Subcutaneous abdominal adipose tissue (tissue), 5 donors: ENCODE measurements around the gene TACC3.

ENCODE experiments used
- H3K27ac ChIP-seq: one replicate; pipeline ENCODE4 v1.7.0; 2013; ENCODE audit warnings: low read depth, mild to moderate bottlenecking, inconsistent platforms, low read length, moderate library complexity
- H3K27me3 ChIP-seq, 5 donors: one replicate each; pipeline ENCODE4 v1.7.0; 2013; ENCODE audit warnings: low read length in 5 of 5, inconsistent platforms in 1 of 5; ENCODE audit not compliant: control insufficient read depth in 5 of 5, insufficient read depth in 4 of 5
- H3K36me3 ChIP-seq, 5 donors: one replicate each; pipeline ENCODE4 v1.7.0; 2013; ENCODE audit warnings: low read length in 5 of 5; ENCODE audit not compliant: control insufficient read depth in 5 of 5, insufficient read depth in 5 of 5
- H3K4me1 ChIP-seq, 5 donors: one replicate each; pipeline ENCODE4 v1.7.0; 2013; ENCODE audit warnings: low read length in 5 of 5, mild to moderate bottlenecking in 3 of 5, moderate library complexity in 1 of 5; ENCODE audit not compliant: control insufficient read depth in 5 of 5, insufficient read depth in 5 of 5
- H3K4me3 ChIP-seq, 5 donors: one replicate each; pipeline ENCODE4 v1.7.0; 2013; ENCODE audit warnings: low read length in 5 of 5, low read depth in 1 of 5
- H3K9ac ChIP-seq, 5 donors: one replicate each; pipeline ENCODE4 v1.7.0; 2013; ENCODE audit warnings: low read length in 5 of 5, mild to moderate bottlenecking in 4 of 5, moderate library complexity in 3 of 5
- H3K9me3 ChIP-seq, 5 donors: one replicate each; pipeline ENCODE4 v1.7.0; 2013; ENCODE audit warnings: low read length in 5 of 5; ENCODE audit not compliant: control insufficient read depth in 5 of 5
- donor health status: healthy.
- donor health status: healthy.
- donor health status: healthy.
- donor health status: healthy.
- donor health status: healthy.

Gene TACC3

GRCh38 chr4:1778642-1779392 is 57.5 kb downstream of the TACC3 start:
- Histone ChIP-seq H3K36me3 (no peaks in the 10 kb centered on the region), H3K27me3 (peaks cover 0 to 11% (median 7%) of the 10 kb centered on the region in 5 donors), H3K4me3 (no peak overlapping the region), H3K4me1 (no peaks in the 10 kb centered on the region), H3K9me3 (peaks cover 0 to 2% (median 0%) of the 10 kb centered on the region in 5 donors), H3K9ac (no peak overlapping the region), H3K27ac (no peak overlapping the region)

- peaks cover 0 to 11% (median 7%) of the 10 kb centered on the region in 5 donors for H3K27me3 ChIP-seq
- H3K27ac ChIP-seq = no peak overlapping the region
- peaks cover 0 to 4% (median 1%) of the 10 kb centered on the region in 5 donors for H3K4me1 ChIP-seq
- H3K36me3 ChIP-seq = no peaks in the 10 kb centered on the region
- H3K9ac ChIP-seq = no peak overlapping the region
- H3K9me3 ChIP-seq = peaks cover 0 to 2% (median 0%) of the 10 kb centered on the region in 5 donors
- H3K4me3 ChIP-seq = no peak overlapping the region
Observed at GRCh38 chr4:1779588-1780382, 58.5 kb downstream of the TACC3 start.

GRCh38 chr4:1780435-1780834 is 59.1 kb downstream of the TACC3 start:
- no peaks in the 10 kb centered on the region for H3K36me3 ChIP-seq
- peaks cover 0 to 11% (median 7%) of the 10 kb centered on the region in 5 donors for H3K27me3 ChIP-seq
- no peak overlapping the region for H3K27ac ChIP-seq
- peaks cover 0 to 2% (median 0%) of the 10 kb centered on the region in 5 donors for H3K9me3 ChIP-seq
- peaks cover 0 to 9% (median 8%) of the 10 kb centered on the region in 5 donors for H3K4me1 ChIP-seq
- no peak overlapping the region for H3K4me3 ChIP-seq
- H3K9ac ChIP-seq = no peak overlapping the region

GRCh38 chr4:1783015-1783414 is 61.7 kb downstream of the TACC3 start:
- Histone ChIP-seq H3K4me1 (peaks cover 0 to 9% (median 8%) of the 10 kb centered on the region in 5 donors), H3K27ac (no peak overlapping the region), H3K4me3 (no peak overlapping the region), H3K9me3 (peaks cover 0 to 2% (median 0%) of the 10 kb centered on the region in 5 donors), H3K9ac (no peak overlapping the region), H3K36me3 (no peaks in the 10 kb centered on the region), H3K27me3 (peaks cover 0 to 7% (median 3%) of the 10 kb centered on the region in 5 donors)

GRCh38 chr4:1783970-1784369 is 62.6 kb downstream of the TACC3 start:
- no peak overlapping the region for H3K9ac ChIP-seq
- H3K27ac ChIP-seq = no peak overlapping the region
- no peak overlapping the region for H3K4me3 ChIP-seq
- peaks cover 0 to 9% (median 8%) of the 10 kb centered on the region in 5 donors for H3K4me1 ChIP-seq
- H3K27me3 ChIP-seq = peaks cover 0 to 4% (median 0%) of the 10 kb centered on the region in 5 donors
- peaks cover 0 to 2% (median 0%) of the 10 kb centered on the region in 5 donors for H3K9me3 ChIP-seq
- no peaks in the 10 kb centered on the region for H3K36me3 ChIP-seq

GRCh38 chr4:1784395-1784788 is 63.1 kb downstream of the TACC3 start:
- H3K27ac ChIP-seq = no peak overlapping the region

GRCh38 chr4:1784789-1785591 is 63.7 kb downstream of the TACC3 start:
- no peak overlapping the region for H3K4me3 ChIP-seq
- H3K27ac ChIP-seq = no peak overlapping the region
- peaks cover 0 to 9% (median 8%) of the 10 kb centered on the region in 5 donors for H3K4me1 ChIP-seq
- H3K9me3 ChIP-seq = peaks cover 0 to 2% (median 0%) of the 10 kb centered on the region in 5 donors
- no peaks in the 10 kb centered on the region for H3K36me3 ChIP-seq
- peak overlapping the region in 1 of 5 donors; percentile 25 for H3K9ac ChIP-seq
- H3K27me3 ChIP-seq = peaks cover 0 to 4% (median 0%) of the 10 kb centered on the region in 5 donors

More at GRCh38 chr4:1784395-1784788, 63.1 kb downstream of the TACC3 start:
- Histone ChIP-seq H3K36me3 (no peaks in the 10 kb centered on the region), H3K4me1 (peaks cover 0 to 9% (median 8%) of the 10 kb centered on the region in 5 donors), H3K4me3 (no peak overlapping the region), H3K9me3 (peaks cover 0 to 2% (median 0%) of the 10 kb centered on the region in 5 donors), H3K27me3 (peaks cover 0 to 4% (median 0%) of the 10 kb centered on the region in 5 donors), H3K9ac (no peak overlapping the region)

GRCh38 chr4:1785592-1785991 is 64.3 kb downstream of the TACC3 start:
- no peak overlapping the region for H3K4me3 ChIP-seq
- H3K27ac ChIP-seq = no peak overlapping the region
- no peaks in the 10 kb centered on the region for H3K36me3 ChIP-seq
- peaks cover 0 to 4% (median 0%) of the 10 kb centered on the region in 5 donors for H3K27me3 ChIP-seq
- no peak overlapping the region for H3K9ac ChIP-seq
- H3K9me3 ChIP-seq = peaks cover 0 to 2% (median 0%) of the 10 kb centered on the region in 5 donors
- peaks cover 0 to 9% (median 8%) of the 10 kb centered on the region in 5 donors for H3K4me1 ChIP-seq

- Histone ChIP-seq H3K9ac (no peak overlapping the region), H3K4me3 (no peak overlapping the region), H3K27ac (no peak overlapping the region), H3K9me3 (peaks cover 0 to 2% (median 0%) of the 10 kb centered on the region in 5 donors), H3K4me1 (peaks cover 0 to 9% (median 8%) of the 10 kb centered on the region in 5 donors), H3K27me3 (peaks cover 0 to 9% (median 2%) of the 10 kb centered on the region in 5 donors), H3K36me3 (no peaks in the 10 kb centered on the region)
Observed at GRCh38 chr4:1786544-1787362, 65.4 kb downstream of the TACC3 start.
